ENCODE data around the gene CDK13.

- TF ChIP-seq CTCF (IDR thresholded peaks at IDR 0.05) = no peak
- no peak for TF ChIP-seq POLR2A (IDR thresholded peaks at IDR 0.05)
Measured at GRCh38 chr7:39908141-39908540, 41.9 kb upstream of the CDK13 start.

Measured in right lobe of liver (tissue), 4 donors.